Hindlimb muscle (tissue), 1 donor: ENCODE measurements around the gene GARS1. TPM values are rescaled to one million over a fixed set of nuclear protein-coding genes. Genes with fewer than 3 reads are reported as not detected.
"Not testable (repeated sequence)": the region's sequence is repeated elsewhere in the genome, so short reads cannot be mapped to it uniquely, and the experiment has no call there.

Experiments used
- DNase-seq: peaks from one replicate; pipeline ENCODE4 v3.0.0-alpha.2; 2013
- polyA plus RNA-seq: library from polyadenylated mRNA; unstranded; fragments of 120-200 nt; gene quantifications from one replicate; pipeline ENCODE4 v1.2.1, GENCODE V29; 2013; ENCODE audit not compliant: insufficient read length

The GARS1 gene
- polyA plus RNA-seq, 1 donor: 56.7 TPM

DNA sequence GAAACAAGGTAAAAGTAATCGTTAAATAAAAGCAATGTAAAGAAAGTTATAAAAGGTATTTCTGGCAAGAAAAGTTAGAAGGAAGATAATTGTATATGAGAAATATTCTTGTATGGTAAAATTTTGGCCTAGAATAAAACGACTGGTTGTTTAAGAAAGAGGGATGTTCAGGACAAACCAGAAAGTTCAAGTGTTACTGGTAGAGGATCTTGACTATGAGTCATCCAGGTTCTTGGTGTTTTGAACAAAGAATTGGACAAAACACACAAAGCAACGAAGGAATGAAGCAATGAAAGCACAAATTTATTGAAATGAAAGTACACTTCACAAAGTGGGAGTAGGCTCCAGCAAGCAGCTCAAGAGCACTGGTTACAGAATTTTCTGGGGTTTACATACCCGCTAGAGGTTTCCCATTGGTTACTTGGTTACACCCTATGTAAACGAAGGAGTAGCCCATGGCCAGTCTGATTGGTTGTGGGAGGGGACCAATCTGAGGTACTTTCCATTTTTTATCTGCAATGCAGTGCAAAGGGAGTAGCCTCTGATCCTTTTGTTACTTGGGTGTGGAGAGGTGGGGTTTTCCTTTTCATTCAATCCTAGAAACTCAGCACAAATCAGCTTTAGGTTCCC is 22.4 kb upstream of the GARS1 start:
- DNase-seq: no peak

DNA sequence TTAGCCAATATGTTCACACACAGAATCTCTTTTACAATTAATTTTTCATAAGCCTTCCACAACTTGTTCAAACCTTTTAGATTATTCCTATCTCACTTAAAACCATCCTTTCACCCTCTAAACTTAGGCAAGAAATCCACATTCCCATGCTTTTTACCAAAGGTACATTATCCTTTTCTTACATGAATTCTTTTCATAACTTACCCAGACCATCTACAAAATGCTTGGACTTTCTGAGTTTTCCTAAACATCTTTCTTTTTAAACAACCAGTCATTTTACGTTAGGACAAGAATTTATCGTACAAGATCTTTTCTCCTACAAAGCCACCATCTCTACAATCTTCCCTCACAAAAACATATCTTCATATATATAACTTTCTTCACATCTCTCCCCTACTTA is 18.8 kb upstream of the GARS1 start:
- DNase-seq: no peak

DNA sequence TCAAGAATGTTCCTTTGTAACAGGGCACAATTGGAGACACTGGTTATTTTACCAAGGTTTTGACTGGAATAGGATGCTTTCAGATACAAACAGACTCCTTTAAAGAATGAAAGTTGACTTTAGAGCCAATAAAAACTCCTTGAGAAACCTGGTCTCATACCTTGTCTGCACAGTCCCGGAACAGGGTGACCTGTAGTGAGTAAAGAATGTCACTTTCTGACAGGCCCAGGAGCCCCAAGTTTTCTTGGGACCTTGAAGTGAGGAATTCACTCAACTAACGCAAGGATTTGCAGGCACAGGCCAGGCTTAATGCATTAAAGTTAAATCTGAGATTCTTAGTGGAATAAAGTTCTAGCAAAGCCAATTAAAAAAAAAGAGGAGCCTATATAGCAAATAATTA is 11.5 kb upstream of the GARS1 start:
- no peak for DNase-seq

DNA sequence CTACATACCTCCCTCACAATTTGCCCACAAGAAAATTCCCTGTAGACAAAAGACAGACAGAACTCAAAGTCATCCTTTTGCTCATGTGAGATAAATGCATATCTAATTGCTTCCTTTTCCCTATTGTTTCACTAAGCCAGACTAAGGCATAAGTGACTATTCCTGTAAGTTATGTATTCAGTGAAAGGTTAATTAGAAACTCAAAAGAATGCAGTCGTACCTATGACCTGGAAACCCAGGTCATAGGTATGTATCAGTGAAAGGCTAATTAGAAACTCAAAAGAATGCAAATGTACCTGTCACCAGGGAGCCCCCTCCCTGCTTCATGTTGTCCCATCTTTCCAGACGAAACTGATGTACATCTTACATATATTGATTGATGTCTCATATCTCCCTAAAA is 10.3 kb upstream of the GARS1 start:
- no peak for DNase-seq

DNA sequence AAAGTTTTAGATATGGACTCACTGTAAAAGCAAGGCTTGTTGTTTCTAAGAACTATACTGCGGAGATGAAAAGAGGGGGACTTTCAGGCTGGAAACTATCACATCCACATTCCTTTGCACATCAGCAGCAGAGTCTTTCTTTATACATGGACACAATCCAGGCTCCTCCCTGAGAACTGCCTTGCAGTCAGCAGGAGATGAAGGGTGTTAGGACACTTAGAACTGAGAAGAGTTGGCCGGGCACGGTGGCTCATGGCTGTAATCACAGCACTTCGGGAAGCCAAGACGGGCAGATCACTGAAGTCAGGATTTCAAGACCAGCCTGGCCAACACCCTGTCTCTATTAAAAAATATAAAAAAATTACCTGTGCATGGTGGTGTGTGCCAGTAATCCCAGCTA is 9.7 kb upstream of the GARS1 start:
- no peak for DNase-seq

DNA sequence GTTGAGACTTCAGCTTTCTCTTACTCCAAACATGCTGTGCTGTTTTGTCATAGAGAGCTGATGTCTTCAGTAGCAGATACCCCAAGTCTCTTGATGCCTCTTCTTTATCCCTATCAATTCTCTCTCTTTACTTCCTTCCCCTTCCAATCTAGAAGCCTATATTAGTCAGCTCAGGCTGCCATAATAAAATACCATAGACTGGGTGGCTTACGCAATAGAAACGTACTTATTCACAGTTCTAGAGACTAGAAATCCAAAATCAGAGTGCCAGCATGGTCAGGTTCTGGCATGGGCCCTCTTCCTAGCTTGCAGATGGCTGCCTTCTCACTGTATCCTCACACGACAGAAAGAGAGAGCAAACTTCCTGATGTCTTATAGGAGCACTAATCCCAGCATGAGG is 9.0 kb upstream of the GARS1 start:
- no peak for DNase-seq

DNA sequence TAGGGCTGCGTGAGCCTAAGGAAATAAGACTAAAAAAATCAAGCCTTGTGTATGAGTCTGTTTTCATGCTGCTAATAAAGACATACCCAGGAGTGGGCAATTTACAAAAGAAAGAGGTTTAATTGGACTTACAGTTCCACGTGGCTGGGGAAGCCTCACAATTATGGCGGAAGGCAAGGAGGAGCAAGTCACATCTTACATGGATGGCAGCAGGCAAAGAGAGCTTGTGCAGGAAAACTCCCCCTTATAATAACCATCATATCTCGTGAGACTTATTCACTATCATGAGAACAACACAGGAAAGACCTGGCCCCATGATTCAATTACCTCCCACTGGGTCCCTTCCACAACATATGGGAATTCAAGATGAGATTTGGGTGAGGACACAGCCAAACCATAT is 7.1 kb upstream of the GARS1 start:
- DNase-seq: not testable (repeated sequence)

DNA sequence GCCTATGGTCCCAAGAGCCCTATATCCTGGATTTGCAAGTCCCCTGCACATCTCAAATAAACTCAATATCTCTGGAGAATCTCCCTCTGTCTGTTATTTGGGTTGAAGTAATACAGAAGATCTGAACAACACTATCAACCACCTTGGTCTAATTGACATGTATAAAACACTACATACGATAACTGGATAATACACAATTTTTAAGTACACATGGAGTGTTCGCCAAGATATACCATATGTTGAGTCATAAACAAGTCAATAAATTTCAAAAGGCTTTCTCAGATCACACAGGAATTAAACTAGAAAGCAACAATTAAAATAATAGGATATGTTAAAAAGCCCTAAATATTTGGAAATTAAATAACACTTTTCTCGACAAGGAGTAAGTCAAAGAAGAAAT is 5.6 kb upstream of the GARS1 start:
- no peak for DNase-seq

DNA sequence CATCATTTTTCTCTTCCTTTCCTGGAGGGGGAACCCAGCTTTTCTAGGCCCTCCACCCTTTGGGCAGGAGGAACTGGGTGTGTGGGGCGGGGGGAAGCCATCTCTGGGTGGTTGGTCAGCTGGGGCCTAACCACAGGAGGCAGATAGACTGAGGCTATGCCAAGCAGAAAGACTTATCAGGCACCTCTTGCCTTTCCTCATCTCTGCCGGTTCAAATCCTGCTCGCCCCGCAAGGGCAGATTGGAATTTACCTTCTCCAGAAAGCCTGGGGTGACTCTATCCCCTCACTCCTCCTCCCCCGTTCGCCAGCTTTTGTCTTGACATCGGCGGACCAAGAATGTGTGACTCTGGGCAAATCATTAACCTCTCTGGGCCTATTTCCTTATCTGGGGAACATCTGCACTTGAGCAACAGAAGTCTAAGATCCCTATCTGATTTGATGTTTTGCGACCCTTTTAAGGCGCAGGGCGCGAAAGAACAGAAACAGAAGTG is 584 bp upstream of the GARS1 start:
- DNase-seq: no peak

DNA sequence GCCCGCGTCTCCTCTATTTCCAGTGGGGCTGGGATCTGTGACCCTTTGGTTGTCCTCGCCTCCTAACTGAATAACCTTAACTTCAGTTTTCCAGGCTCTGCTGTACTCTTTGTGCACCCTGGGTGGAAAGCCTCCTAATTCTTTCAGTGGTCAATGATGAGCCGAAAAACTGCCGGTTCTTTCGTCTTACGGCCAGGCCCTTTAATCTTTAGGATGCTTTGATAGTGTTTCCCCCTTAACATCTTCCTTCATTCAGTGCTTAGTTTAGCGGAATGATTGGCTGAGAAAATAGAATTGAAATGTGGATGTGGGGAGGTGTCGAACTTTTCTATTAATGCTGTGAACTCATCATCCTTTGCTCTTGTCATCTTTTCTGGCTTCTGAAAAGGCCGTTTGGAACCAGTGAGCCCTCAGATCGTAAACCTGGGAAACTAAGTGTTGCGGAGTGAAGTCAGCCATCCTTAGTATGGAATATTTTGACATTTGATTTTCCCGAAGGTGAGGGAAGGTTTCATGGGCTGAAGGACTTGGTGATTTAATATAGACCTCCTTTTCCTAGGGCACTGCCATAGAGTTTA is 847 bp downstream of the GARS1 start:
- peak; percentile 11 for DNase-seq

DNA sequence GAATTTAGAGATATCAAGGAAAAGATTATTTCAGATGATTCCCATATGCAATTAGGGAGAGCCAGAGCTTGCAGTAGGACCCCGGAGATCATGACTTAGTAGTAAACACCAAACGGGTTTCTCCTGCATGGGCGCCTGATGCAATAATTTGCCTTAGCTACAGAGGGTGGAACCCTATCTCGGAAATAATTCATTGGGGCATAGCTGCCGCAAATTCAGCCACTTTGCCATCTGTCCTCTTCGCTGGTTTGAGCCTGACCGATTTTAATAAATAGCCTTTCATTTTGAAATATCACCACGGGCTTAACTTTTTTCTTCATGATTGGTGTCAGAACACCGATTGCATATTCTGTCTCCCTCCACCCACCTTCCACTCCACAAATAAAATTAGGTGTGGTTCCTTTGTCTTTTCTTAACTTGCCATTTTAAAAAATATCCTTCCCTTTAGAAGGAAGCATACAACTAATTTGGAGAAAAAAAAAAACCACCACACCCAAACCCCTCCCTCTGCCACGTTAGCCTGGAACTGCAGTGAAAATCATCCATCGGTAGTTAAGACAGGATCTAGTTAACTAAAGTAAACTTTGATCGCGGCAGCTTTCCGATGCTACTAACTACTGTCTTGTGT is 1.4 kb downstream of the GARS1 start:
- peak; percentile 23 for DNase-seq

DNA sequence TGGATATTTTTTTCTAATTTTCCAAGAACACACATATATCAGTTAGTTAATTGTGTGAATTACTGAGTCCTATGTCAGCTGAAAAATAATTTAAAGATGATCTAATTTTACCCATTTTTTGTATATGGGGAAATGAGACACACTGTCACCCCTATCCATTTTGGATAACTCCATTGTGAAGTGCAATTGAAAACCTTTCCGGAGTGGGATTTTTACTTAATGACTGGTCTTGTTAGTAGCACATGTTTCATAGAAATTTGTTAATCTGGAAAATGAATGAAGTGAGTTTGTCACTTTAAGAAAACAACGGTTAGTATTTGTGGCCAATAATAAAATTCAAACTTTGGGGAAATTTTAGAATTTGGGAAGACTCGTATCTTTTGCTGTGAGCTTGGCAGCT is 2.0 kb downstream of the GARS1 start:
- no peak for DNase-seq

DNA sequence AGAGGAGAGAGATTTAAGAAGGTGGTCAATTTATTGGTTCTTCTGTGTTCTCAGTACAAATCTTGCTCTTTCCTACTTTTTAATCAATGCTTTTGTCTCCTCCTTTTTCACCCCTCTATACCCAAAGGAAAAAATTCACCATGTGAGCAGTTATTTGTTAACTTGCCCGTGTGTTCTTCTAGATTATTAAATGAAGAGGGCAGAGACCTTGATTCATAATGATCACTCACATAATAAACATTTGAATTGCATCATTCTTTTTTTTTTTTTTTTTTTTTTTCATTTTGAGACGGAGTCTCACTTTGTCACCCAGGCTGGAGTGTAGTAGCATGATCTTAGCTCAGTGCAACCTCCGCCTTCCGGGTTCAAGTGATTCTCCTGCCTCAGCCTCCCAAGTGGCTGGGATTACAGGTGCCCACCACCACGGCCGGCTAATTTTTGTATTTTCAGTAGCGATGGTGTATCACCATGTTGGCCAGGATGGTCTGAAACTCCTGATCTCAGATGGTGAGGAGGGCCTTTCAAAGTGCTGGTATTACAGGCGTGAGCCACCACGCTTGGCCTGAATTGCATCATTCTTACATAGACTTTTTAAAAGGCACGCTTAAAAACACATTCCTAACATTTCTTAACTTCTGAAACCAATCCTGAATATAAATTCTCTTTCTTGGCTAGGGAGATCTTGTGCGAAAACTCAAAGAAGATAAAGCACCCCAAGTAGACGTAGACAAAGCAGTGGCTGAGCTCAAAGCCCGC is 3.6 kb downstream of the GARS1 start:
- no peak for DNase-seq

DNA sequence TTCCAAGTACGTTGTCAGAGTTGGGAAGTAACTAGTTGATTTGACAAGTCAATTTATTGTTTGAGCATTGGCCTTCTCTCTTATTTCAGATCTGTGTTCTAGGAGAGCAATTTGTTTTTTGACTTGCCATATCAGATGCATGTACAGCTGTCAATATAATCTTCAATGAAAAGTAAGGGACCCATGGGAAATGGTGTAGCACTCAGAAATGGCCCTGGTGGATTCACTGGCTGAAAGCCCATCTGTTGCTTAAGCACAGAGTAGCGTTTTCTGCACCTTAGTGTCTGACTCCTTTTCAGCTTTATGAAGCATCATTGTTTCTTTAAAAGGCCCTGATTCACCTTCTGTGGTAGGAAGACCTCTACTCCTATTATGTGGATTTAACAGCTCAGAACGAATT is 10.2 kb downstream of the GARS1 start:
- DNase-seq: no peak

DNA sequence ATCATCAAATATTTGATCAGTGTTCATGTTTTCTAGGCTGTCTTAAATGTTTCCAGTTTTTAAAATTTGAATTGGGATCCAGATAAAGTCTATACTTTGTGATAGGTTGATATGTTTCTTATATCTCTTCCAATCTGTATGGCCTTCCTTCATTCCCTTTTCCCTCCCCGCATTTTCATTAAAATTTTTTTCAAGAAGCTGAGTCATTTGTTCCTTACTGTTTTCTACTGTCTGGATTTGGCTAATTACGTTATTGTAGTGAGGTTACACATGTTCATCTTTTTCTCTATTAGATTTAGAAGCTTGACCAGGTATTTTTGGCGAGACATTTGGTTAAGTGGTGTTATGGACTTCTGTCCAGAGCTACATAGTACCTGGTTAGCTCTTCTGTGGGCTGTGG is 11.2 kb downstream of the GARS1 start:
- no peak for DNase-seq

DNA sequence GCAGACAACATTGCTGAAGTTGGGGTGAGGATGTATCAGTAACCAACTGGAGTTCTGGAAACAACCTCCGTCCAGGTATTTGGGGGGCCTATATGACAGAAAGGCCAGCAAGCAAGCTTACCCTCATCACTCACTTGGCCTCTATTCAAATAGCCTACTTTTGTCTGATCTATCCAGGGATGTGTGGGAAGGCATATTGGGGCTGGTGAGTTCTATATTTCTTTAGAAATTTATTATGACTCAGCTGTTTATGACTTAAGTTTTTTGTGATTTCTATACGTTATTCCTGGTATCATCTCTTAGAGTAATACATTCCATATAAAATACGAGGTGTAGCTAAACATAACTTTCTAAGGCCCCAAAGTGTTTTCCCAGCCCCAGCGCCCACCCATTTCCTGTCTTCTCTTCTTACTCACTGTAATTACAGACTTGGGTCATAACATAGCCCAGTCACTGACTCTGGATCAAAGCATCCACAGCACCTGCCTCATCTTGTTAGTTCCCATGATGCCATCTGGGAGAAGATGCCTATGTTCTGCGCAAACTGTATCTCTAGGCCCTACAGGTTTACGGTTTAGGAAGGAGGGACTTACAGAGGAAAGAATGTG is 18.1 kb downstream of the GARS1 start:
- no peak for DNase-seq

DNA sequence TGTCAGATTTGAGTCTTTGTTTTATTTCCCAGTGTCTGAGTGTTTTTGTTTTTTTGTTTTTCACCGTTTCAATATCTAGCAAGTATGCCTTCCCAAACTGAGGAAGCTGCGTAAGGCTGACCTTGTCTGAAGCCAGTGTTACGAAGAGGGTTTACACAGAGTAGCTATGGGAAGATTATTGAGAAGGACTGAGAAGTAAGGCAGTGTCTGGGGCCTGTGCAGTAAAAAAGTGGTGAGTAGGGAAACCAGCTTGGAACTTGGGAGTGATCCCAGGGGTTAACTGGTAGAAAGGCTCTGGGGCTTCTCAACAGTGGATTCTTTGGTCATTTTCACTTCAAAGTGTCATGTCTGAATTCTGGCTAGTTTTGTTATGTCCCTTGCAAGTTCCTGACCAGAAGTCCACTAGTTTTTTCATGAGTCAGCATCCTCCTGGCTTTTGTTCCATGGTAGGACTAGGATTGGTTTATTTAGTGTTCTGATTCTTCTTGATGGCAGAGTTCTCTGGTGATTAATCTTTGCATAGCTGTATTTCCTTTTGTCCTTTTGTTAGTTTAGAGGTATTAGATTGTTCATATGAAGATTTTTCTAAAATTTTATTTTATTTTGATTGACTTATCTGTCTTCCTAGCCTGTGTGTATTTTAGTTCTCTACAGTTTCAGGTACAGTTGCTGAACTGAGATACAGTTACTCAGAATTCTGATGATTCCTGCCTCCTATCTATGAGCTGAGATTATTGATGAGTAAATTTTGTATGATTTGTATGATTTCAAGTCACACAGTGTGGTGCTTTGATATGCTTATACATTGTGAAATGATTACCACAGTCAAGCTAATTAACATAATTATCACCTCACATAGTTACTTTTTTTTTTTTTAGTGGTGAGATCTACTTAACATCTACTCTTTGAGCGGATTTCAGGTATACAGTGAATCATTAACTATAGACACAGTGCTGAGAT is 19.0 kb downstream of the GARS1 start:
- DNase-seq: no peak

DNA sequence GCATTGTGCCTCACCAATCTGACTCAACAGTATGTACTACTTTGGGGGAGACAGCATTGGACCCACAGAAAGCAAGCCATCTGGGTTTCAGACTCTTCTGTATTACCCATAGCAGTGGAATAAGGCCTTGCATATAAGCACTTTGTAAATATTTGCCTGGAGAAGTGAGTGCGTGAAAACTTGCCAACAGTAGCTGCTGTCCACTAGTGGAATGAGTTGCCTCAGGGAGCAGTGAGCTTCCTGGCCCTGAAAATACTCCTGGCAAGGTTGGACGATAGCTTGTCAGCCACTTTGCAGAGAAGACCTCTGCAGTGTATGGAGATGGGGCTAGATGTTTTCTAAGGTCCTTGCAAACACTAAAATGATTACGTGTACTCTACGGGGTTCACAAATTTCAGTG is 21.6 kb downstream of the GARS1 start:
- no peak for DNase-seq

DNA sequence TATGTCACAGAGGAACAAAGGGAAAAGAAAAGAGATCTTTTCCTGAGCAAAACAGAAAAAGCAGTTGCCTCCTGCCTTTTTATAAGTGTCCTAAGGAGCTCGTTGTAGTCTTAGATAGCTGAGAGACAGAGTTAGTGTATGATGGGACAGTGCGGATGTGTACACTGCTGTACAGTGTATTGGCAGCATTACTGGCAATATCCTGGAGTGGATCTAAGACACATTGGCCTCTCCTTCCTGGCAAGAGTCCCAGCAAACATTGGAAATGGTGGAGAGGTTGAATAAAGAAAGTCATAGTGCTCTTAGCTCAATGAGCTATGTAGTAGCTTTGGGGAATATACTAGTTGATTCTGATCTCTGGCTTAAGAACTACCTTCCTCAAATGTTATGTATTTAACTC is 22.7 kb downstream of the GARS1 start:
- DNase-seq: no peak

DNA sequence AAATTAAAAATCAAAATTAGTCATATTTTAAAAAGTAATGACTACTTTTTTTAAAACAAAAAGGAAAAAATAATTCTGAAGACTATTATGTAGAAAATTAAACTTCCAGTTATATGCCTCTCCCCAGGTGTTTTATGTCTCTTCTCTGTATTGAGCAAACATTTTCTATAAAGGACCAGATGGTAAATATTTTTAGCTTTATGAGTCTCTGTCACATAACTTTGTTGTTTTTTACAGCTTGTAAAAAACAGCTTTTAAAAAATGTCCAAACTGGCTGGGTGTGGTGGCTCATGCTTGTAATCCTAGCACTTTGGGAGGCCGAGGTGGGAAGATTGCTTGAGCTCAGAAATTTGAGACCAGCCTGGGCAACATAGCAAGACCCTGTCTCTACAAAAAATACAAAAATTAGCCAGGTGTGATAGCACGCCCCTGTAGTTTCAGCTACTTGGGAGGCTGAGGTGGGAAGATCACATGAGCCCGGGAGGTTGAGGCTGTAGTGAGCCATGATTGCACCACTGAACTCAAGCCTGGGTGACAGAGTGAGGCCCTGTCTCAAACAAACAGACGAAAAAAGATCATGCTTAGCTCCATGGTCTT is 23.5 kb downstream of the GARS1 start:
- no peak for DNase-seq

DNA sequence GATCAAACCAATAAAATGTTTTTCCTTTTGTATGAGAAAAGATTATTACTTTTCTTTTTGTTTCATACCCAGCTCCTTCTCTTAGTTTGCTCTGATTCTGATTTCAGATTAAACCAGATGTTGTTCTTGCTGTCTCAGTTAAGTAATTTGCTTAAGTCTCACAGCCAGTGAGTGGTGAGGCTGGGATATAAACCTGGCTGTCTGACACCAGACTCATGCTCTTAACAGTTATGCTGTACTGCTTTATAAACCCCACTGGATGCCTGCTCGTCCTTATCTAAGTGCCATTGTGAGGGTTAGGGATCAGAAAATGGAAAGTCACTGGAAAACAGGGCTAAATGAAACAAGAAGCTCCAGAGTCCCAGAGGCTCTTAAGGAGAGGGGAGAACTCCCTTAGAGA is 24.3 kb downstream of the GARS1 start:
- DNase-seq: no peak

DNA sequence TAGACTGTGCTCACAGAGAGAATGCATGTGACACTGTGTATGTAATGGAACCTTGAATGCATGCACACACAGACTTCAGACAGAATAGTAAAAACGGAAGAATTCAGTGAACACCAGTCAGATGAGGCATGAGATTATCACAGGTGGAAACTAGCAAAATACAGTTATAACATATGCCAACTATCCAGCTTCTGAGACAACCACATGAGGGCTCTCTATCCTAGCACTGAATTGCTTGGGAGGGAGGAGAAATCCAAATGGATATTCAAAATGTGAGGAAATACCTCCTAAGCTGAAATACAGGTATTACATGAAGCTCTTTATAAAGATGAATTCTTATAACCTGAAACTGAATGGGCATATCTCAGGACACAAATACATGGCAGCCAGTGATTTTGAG is 30.6 kb downstream of the GARS1 start:
- no peak for DNase-seq
